Measurements from ENCODE around the gene STRA6. TPM values are rescaled to one million over a fixed set of nuclear protein-coding genes. Genes with fewer than 3 reads are reported as not detected.

STRA6 gene
- total RNA-seq, 1 donor from 2014 or later = 1.8 TPM

- H3K27me3 ChIP-seq (ENCODE audit: control insufficient read depth, insufficient read depth, low read length) = peaks cover 68% of the 10 kb centered on the region
- H3K36me3 ChIP-seq (ENCODE audit: control insufficient read depth, insufficient read depth, low read length) = no peaks in the 10 kb centered on the region
- no peak for DNase-seq (ENCODE audit: low read depth)
- peak; percentile 81 for TF ChIP-seq CTCF (IDR thresholded peaks at IDR 0.05; ENCODE audit: insufficient read depth, low read length, poor library complexity, severe bottlenecking)
- H3K4me3 ChIP-seq (ENCODE audit: low read depth, low read length) = no peak overlapping the region
These were observed 68.1 kb downstream of the STRA6 start for GRCh38 chr15:74134387-74135027.

DNA sequence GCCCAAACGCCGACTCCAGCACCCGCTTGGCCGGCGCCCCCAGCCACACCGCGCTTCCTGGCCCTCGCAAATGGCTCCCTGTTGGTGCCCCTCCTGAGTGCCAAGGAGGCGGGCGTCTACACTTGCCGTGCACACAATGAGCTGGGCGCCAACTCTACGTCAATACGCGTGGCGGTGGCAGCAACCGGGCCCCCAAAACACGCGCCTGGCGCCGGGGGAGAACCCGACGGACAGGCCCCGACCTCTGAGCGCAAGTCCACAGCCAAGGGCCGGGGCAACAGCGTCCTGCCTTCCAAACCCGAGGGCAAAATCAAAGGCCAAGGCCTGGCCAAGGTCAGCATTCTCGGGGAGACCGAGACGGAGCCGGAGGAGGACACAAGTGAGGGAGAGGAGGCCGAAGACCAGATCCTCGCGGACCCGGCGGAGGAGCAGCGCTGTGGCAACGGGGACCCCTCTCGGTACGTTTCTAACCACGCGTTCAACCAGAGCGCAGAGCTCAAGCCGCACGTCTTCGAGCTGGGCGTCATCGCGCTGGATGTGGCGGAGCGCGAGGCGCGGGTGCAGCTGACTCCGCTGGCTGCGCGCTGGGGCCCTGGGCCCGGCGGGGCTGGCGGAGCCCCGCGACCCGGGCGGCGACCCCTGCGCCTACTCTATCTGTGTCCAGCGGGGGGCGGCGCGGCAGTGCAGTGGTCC is 68.7 kb downstream of the STRA6 start:
- Histone ChIP-seq H3K36me3 (ENCODE audit: control insufficient read depth, insufficient read depth, low read length) (no peaks in the 10 kb centered on the region), H3K4me3 (ENCODE audit: low read depth, low read length) (no peak overlapping the region)
- no peak for TF ChIP-seq CTCF (IDR thresholded peaks at IDR 0.05; ENCODE audit: insufficient read depth, low read length, poor library complexity, severe bottlenecking)

GRCh38 chr15:74132681-74133651 is 69.6 kb downstream of the STRA6 start:
- TF ChIP-seq CTCF (IDR thresholded peaks at IDR 0.05; ENCODE audit: insufficient read depth, low read length, poor library complexity, severe bottlenecking) = no peak
- Histone ChIP-seq H3K4me3 (ENCODE audit: low read depth, low read length) (no peak overlapping the region), H3K36me3 (ENCODE audit: control insufficient read depth, insufficient read depth, low read length) (no peaks in the 10 kb centered on the region), H3K27me3 (ENCODE audit: control insufficient read depth, insufficient read depth, low read length) (peaks cover 83% of the 10 kb centered on the region)
- DNase-seq (ENCODE audit: low read depth) = no peak

More for the DNA sequence above, 68.7 kb downstream of the STRA6 start:
- DNase-seq (ENCODE audit: low read depth) = no peak
- peaks cover 75% of the 10 kb centered on the region for H3K27me3 ChIP-seq (ENCODE audit: control insufficient read depth, insufficient read depth, low read length)

DNA sequence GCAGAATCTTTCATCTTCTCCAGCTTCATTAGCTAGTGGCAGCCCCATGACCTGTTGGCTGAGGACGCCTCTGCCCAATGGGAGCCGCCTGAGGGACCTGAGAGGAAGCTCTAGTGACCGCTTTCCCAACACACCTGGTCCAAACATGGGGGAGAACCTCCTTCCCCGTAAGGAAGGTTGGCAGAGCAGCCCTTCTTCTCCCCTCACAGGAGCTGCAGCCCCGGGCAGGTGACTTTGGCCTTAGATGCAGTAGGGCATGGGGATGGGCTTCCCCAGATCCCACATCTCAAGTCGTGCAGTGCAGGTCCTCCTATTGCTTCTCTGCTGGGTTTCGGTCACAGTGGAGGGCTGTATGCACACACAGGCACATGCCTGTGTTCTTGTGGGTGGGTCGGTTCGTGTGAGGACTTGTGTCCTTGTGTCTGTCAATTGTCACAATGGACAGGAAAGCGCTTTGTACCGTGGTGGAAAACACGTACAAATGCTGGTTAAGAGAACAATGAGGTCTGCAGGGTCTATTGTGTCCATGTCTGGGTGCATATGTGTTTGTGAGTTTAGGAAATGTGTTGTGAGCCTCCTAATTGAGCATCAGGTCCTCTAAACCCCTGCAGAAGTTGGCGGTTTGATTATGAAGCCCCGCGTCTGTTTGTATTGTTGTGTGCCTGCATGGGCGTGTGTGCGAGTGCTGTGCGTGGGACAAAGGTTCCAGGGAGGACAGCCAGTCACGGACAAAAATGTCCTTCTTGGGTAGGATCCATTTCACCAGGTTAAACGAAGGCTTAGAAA is 70.8 kb downstream of the STRA6 start:
- no peak for DNase-seq (ENCODE audit: low read depth)
- TF ChIP-seq CTCF (IDR thresholded peaks at IDR 0.05; ENCODE audit: insufficient read depth, low read length, poor library complexity, severe bottlenecking) = no peak
- H3K36me3 ChIP-seq (ENCODE audit: control insufficient read depth, insufficient read depth, low read length) = no peaks in the 10 kb centered on the region
- H3K4me3 ChIP-seq (ENCODE audit: low read depth, low read length) = no peak overlapping the region
- H3K27me3 ChIP-seq (ENCODE audit: control insufficient read depth, insufficient read depth, low read length) = peaks cover 92% of the 10 kb centered on the region

DNA sequence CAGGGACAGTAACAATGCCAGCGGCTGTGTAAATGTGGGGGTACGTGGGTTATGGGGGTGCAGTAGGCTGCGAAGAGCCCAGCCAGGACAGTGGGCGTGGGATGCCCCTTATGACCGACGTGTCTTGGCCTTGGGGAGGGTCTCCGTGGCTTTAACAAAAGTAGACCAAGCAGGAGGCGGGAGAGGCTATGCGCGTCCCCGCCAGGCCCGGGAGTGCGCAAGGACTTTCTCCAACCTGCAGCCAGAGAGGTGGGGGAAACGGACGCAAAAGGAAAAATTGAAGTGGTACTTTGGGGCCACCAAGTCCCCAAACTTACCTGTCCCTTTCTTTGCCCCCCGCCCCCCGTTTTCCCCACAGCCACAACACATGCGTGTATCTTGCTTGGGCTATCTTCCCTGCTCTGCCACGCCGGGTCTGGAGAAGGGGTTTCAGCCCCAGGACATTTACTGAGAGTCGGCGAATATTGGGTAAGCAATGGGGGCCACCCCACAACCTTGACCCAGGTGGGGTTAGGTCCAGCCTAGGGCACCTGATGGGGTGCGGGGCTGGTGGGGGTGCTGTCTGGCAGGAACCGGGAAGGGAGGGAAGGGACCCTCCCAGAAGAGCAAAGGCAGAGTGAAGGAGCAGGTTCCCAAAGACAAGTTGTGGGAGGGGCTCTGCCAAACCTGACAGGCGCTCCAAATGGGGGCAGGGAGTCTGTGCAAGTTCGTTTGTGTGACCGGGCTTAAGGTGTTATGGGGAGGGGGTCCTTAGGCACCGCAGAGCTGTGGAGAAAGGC is 71.5 kb downstream of the STRA6 start:
- DNase-seq (ENCODE audit: low read depth) = no peak
- Histone ChIP-seq H3K36me3 (ENCODE audit: control insufficient read depth, insufficient read depth, low read length) (no peaks in the 10 kb centered on the region), H3K27me3 (ENCODE audit: control insufficient read depth, insufficient read depth, low read length) (peaks cover 93% of the 10 kb centered on the region), H3K4me3 (ENCODE audit: low read depth, low read length) (no peak overlapping the region)
- TF ChIP-seq CTCF (IDR thresholded peaks at IDR 0.05; ENCODE audit: insufficient read depth, low read length, poor library complexity, severe bottlenecking) = no peak
